Right cardiac atrium (tissue), 5 donors: ENCODE data around the gene IFIT3. TPM values are rescaled to one million over a fixed set of nuclear protein-coding genes. Genes with fewer than 3 reads are reported as not detected.
"Not testable (repeated sequence)": the region's sequence is repeated elsewhere in the genome, so short reads cannot be mapped to it uniquely, and the experiment has no call there.

Experiments used
- ATAC-seq, 2 donors: fragments of 200-7000 bp; cut with Tn5 transposase; one replicate each; pipeline versions ENCODE4 v1.8.0 to v1.9.1; 2020; ENCODE audit warnings: moderate library complexity in 2 of 2, mild to moderate bottlenecking in 1 of 2
- DNase-seq, 3 donors: peaks; one replicate each; pipeline ENCODE4 v3.0.0-alpha.2; 2020
- H3K27ac ChIP-seq: one replicate; pipeline ENCODE4 v1.5.1; 2013; ENCODE audit warnings: mild to moderate bottlenecking, low read length, control low read depth, moderate library complexity
- H3K27me3 ChIP-seq: one replicate; pipeline ENCODE4 v1.6.1; 2013; ENCODE audit not compliant: control insufficient read depth, insufficient read depth
- H3K4me1 ChIP-seq: one replicate; pipeline ENCODE4 v1.6.1; 2013; ENCODE audit warnings: low read length; ENCODE audit not compliant: control insufficient read depth, insufficient read depth
- H3K4me3 ChIP-seq: one replicate; pipeline ENCODE4 v1.5.1; 2013; ENCODE audit warnings: low read length, control low read depth
- H3K9me3 ChIP-seq: one replicate; pipeline ENCODE4 v1.6.1; 2013; ENCODE audit warnings: low read length; ENCODE audit not compliant: control insufficient read depth
- WGBS: extraction: QIAGEN DNeasy Blood & Tissue Kit; methylation state at CpG from one replicate; pipeline ENCODE4 v1.1.7; 2013; 5-methylcytosine and 5-hydroxymethylcytosine counted together
- intact Hi-C, 4 donors: fragments of 100-400 bp; cut with DNase I; formaldehyde crosslinking; loops; one replicate each; pipeline versions ENCODE4 v1.11.0 to v1.14.0; 2022 to 2023
- long read RNA-seq, 4 donors: library from polyadenylated mRNA; unstranded; transcript quantifications; one replicate each; pipeline ENCODE4 v2.0.0, GENCODE V29; 2020 to 2021
- polyA plus RNA-seq: library from polyadenylated mRNA; stranded (reverse); fragments of 200-250 nt; gene quantifications from one replicate; pipeline ENCODE4 v1.2.3, GENCODE V29; 2013
- total RNA-seq, 4 donors: library from RNA; stranded (reverse); fragmentation: NEBNext Ultra II Directional; extraction: Animal tissue kit (Norgen Biotek cat#: 25700); gene quantifications; one replicate each; pipeline ENCODE4 v1.2.1, GENCODE V29; 2021
- donor health status: healthy with polysubstance abuse.
- donor health status: DM: no; HTN: yes; CAD: no.
- donor health status: DM: no; HTN: no; CAD: no.
- donor health status: DM: no; HTN: yes; CAD: no; lungs with severe emphysema.
- donor health status: DM: yes; HTN: yes; CAD: no.

The IFIT3 gene
- total RNA-seq: 10 to 100 TPM in 3 of 4 donors, 1 to 10 TPM in 1; 8.1 to 14.9 (median 13.7) TPM
- polyA plus RNA-seq: 10.2 TPM
- long read RNA-seq, donor 1, transcript IFIT3-202 (2 exons, 2,496 nt): minor isoform, 5 of 23 reads
- long read RNA-seq, donor 1, transcript IFIT3-201 (2 exons, 2,455 nt): major isoform, 16 of 23 reads
- long read RNA-seq, donor 1, partial matches to known transcripts: 0 of 23 reads
- long read RNA-seq, donor 1, other reads (novel, unspliced or antisense): 2 of 23 reads
- long read RNA-seq, donor 2, transcript IFIT3-201 (2 exons, 2,455 nt): major isoform, 8 of 11 reads
- long read RNA-seq, donor 2, partial matches to known transcripts: 0 of 11 reads
- long read RNA-seq, donor 2, other reads (novel, unspliced or antisense): 0 of 11 reads
- long read RNA-seq, donor 3, transcript IFIT3-201 (2 exons, 2,455 nt): major isoform, 93 of 122 reads
- long read RNA-seq, donor 3, transcript IFIT3-202 (2 exons, 2,496 nt): minor isoform, 19 of 122 reads
- long read RNA-seq, donor 3, partial matches to known transcripts: 6 of 122 reads
- long read RNA-seq, donor 3, other reads (novel, unspliced or antisense): 4 of 122 reads
- long read RNA-seq, donor 4, transcript IFIT3-201 (2 exons, 2,455 nt): major isoform, 6 of 9 reads
- long read RNA-seq, donor 4, partial matches to known transcripts: 0 of 9 reads
- long read RNA-seq, donor 4, other reads (novel, unspliced or antisense): 1 of 9 reads

DNA sequence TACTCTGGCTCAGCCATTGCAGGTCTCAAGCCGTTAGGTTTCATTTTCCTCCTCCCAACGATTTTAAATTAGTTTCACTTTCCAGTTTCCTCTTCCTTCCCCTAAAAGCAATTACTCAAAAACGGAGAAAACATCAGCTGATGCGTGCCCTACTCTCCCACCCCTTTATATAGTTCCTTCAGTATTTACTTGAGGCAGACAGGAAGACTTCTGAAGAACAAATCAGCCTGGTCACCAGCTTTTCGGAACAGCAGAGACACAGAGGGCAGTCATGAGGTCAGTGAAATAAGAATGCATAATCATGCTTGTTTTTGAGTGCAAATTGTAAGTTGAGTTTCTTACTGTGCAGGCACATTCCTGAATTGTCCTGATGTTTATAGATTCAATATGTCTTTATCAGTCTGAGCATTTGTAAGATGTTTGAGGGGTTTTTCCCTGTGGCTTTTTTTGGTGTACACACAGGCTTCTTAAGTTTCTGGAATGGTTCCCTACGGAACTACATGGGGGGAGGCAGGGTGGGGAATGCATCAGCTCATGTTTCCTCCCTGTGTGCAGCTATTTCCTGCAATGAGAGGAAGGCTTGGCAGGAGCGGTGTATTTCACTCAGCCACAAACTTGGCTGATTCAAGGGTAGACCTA is at the start of gene IFIT3:
TSS of gene IFIT3 (plus strand) at position 195 of the 639 bp plus-strand sequence. CDS start at position 272, 77 bp downstream.
- DNase-seq (peak; percentile 70 to 82 (median 74)), ATAC-seq (peak; percentile 95 to 96)
- WGBS: 9% methylated on average over 7 of the region's 7 CpGs
- Histone ChIP-seq H3K27ac (peak within 1 kb of the TSS; percentile 99), H3K9me3 (no peaks in the 10 kb centered on the region), H3K27me3 (no peaks in the 10 kb centered on the region), H3K4me3 (peak within 1 kb of the TSS; percentile 85), H3K4me1 (peaks cover 13% of the 10 kb centered on the region)
- intact Hi-C loops: no loop called here

- Histone ChIP-seq H3K27ac (peak overlapping the region; percentile 86), H3K27me3 (no peaks in the 10 kb centered on the region), H3K4me1 (peaks cover 10% of the 10 kb centered on the region), H3K4me3 (no peak overlapping the region), H3K9me3 (no peaks in the 10 kb centered on the region)
- peak; percentile 67 to 77 for ATAC-seq
- no peak for DNase-seq
- intact Hi-C loops: no loop called here
- WGBS: 22% methylated on average over 1 of the region's 1 CpG
Measured at GRCh38 chr10:89278034-89278535, 49.7 kb upstream of the IFIT3 start.

DNA sequence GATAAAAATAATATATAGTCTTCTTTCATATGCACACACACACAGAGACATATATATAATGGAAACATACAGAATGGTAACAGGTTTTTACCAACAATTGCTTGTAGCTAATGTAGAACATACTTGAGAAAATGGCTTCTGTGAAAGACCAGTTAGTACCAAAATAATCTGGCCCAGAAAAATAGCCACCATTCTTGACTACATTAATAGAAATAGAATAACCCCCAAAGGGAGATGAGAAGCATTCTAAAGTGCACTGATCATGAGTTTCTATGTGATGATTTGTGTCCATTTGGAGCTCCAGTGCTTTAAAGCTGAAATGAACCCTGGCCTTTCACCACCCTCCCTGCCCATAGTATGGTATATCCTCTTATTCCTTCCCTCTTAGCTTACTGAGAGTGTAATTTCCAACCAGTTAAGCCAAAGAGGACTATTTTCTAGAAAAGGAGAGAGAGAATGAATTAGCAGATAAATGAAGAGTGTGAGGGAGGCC is 48.9 kb upstream of the IFIT3 start:
- intact Hi-C loops: no loop called here
- no peak for ATAC-seq
- DNase-seq: no peak
- no peak overlapping the region for H3K4me3 ChIP-seq
- peaks cover 10% of the 10 kb centered on the region for H3K4me1 ChIP-seq
- H3K9me3 ChIP-seq: no peaks in the 10 kb centered on the region
- no peaks in the 10 kb centered on the region for H3K27me3 ChIP-seq
- H3K27ac ChIP-seq: no peak overlapping the region

- Histone ChIP-seq H3K4me1 (peaks cover 10% of the 10 kb centered on the region), H3K9me3 (no peaks in the 10 kb centered on the region), H3K27ac (no peak overlapping the region), H3K27me3 (no peaks in the 10 kb centered on the region), H3K4me3 (no peak overlapping the region)
- DNase-seq (peak in 1 of 3 donors; percentile 47), ATAC-seq (no peak)
- intact Hi-C loops: no loop called here
- WGBS: 7% methylated on average over 1 of the region's 1 CpG
Measured at GRCh38 chr10:89279421-89279869, 48.4 kb upstream of the IFIT3 start.

GRCh38 chr10:89280508-89280907 is 47.3 kb upstream of the IFIT3 start:
- no peak for DNase-seq
- intact Hi-C loops: no loop called here
- H3K4me3 ChIP-seq: no peak overlapping the region
- WGBS: 61% methylated on average over 3 of the region's 3 CpGs
- peaks cover 13% of the 10 kb centered on the region for H3K4me1 ChIP-seq
- no peak for ATAC-seq
- H3K9me3 ChIP-seq: no peaks in the 10 kb centered on the region
- no peaks in the 10 kb centered on the region for H3K27me3 ChIP-seq
- no peak overlapping the region for H3K27ac ChIP-seq

DNA sequence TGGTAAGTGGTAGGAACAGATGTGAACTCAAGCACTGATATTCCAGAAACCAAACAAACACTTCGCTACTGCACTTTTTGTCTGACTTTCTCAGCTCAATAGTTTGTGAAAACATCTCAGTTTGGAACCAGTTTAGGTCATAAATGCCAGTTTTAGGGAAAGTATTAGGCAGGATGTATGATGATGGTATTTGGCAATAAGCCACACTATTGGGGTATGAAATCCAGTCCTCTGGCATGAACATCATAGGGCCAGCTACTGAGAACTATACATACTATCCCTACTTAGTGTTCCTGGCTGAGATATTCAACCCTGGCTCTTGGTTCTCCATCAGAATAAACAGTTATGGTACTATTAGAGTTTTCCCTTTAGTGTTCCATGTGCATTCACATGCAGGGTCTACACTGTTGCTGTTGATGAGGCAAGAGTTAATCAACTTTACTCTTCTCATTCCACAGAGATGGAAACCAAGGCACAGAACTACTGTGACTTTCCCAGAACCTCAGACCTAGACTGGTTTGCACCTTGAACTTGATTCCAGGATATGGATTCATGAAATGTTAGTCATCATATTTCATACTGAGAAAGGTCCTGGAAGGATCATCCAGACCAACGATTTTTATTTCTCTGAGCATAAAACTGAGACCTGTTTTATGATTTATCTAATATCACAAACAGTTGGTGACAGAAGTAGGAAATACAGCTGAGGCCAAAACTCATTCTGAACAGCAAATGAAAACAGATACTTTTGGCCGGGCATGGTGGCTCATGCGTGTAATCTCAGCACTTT is 46.0 kb upstream of the IFIT3 start:
- Histone ChIP-seq H3K4me1 (peaks cover 13% of the 10 kb centered on the region), H3K4me3 (no peak overlapping the region), H3K27ac (no peak overlapping the region), H3K27me3 (no peaks in the 10 kb centered on the region), H3K9me3 (no peaks in the 10 kb centered on the region)
- DNase-seq (no peak), ATAC-seq (no peak)
- intact Hi-C loops: no loop called here
- 75% methylated on average over 4 of the region's 4 CpGs for WGBS

DNA sequence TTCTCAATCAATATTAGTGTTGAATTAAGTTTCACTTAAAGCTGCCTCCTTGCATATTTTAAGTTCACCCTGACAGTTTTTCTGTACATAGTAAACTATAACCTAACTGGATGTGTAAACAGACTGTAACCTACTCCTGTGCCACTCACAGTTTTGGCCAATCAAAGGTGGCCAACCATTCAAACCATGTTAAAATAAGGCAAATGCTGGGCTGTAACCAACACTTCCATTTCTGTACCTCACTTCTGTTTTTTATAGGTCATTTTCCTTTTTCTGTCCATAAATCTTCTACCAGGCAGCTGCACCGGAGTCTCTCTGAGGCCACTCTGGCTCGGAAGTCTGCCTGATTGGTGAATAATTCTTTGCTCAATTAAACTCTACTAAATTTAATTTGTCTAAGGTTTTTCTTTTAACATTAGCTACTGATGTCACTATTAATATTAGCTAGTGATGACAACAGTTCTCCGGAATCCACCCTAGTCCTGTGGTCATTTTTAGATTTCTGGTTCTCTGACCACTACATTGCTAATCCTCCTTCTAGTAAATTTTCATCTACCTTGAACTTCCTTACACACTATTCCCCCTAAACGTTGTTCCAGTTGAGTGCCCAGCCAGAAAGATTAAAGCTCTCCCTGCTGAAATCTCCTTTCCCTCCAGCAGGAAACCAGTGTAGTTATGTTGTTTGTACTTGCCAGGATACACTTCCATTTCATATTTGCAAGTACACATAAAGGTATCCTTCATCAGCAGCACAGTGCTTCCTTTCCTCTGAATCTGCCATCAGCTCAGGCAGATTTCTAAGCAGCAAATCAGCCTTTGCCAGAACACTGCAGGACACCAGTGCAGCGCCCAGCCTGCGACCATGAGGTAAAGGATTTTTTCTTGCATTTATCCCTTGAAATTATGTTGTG is 44.5 kb upstream of the IFIT3 start:
- H3K4me3 ChIP-seq: peak overlapping the region; percentile 7
- peaks cover 11% of the 10 kb centered on the region for H3K4me1 ChIP-seq
- intact Hi-C loops: no loop called here
- peak in 1 of 3 donors; percentile 53 for DNase-seq
- WGBS: 21% methylated on average over 6 of the region's 6 CpGs
- H3K9me3 ChIP-seq: no peaks in the 10 kb centered on the region
- peak overlapping the region; percentile 90 for H3K27ac ChIP-seq
- ATAC-seq: peak; percentile 66 to 71
- no peaks in the 10 kb centered on the region for H3K27me3 ChIP-seq

GRCh38 chr10:89283936-89284475 is 43.8 kb upstream of the IFIT3 start:
- 12% methylated on average over 4 of the region's 4 CpGs for WGBS
- H3K4me1 ChIP-seq: peaks cover 9% of the 10 kb centered on the region
- H3K9me3 ChIP-seq: no peaks in the 10 kb centered on the region
- peak overlapping the region; percentile 90 for H3K27ac ChIP-seq
- peak; percentile 75 to 83 (median 82) for DNase-seq
- ATAC-seq: peak; percentile 97 to 98
- no peaks in the 10 kb centered on the region for H3K27me3 ChIP-seq
- intact Hi-C loops: no loop called here
- peak overlapping the region; percentile 7 for H3K4me3 ChIP-seq

- ATAC-seq, H3K27ac ChIP-seq, H3K27me3 ChIP-seq, H3K9me3 ChIP-seq, intact Hi-C loops, H3K4me1 ChIP-seq, H3K4me3 ChIP-seq: not testable (repeated sequence)
- WGBS: 88% methylated on average over 6 of the region's 6 CpGs
- peak in 1 of 3 donors; percentile 47 for DNase-seq
Measured at GRCh38 chr10:89284711-89285110, 43.1 kb upstream of the IFIT3 start.
